ENCODE data around the gene SYCE1L. TPM values are rescaled to one million over a fixed set of nuclear protein-coding genes. Genes with fewer than 3 reads are reported as not detected.
"Not testable (repeated sequence)": the region's sequence is repeated elsewhere in the genome, so short reads cannot be mapped to it uniquely, and the experiment has no call there.

SYCE1L gene
- total and polyA plus RNA-seq, 5 donors from 2014 or later: 1.2 to 15.8 (median 3.3) TPM

GRCh38 chr16:77236063-77236511 lies 36.9 kb downstream of the SYCE1L start:
- H3K4me1 Mint-ChIP-seq: peaks cover 3 to 6% (median 4%) of the 10 kb centered on the region in 4 donors
- Histone ChIP-seq H3K4me3 (ENCODE audit: low read depth, low read length) (peak overlapping the region; percentile 43), H3K9me3 (ENCODE audit: control insufficient read depth in 2 of 2, low read length in 2 of 2) (no peaks in the 10 kb centered on the region), H3K4me1 (ENCODE audit: control insufficient read depth, insufficient read depth, low read length, poor library complexity, severe bottlenecking) (peaks cover 3% of the 10 kb centered on the region), H3K36me3 (ENCODE audit: control insufficient read depth, insufficient read depth, low read length) (no peaks in the 10 kb centered on the region), H3K27me3 (ENCODE audit: control insufficient read depth, insufficient read depth, low read length) (peaks cover 3% of the 10 kb centered on the region), H3K27ac (ENCODE audit: insufficient read depth, low read length, poor library complexity, severe bottlenecking) (no peak overlapping the region)
- ATAC-seq (ENCODE audit: low read depth in 2 of 2): peak; percentile 98 to 99
- no peaks in the 10 kb centered on the region for H3K36me3 Mint-ChIP-seq
- peaks cover 17% of the 10 kb centered on the region for H3K27me3 Mint-ChIP-seq
- peak overlapping the region in 3 of 4 donors; percentile 11 to 77 (median 61) for H3K4me3 Mint-ChIP-seq
- peaks cover 0 to 1% (median 0%) of the 10 kb centered on the region in 7 donors for H3K9me3 Mint-ChIP-seq
- DNase-seq: peak; percentile 69 to 85 (median 82)
- H3K27ac Mint-ChIP-seq: no peak overlapping the region

DNA sequence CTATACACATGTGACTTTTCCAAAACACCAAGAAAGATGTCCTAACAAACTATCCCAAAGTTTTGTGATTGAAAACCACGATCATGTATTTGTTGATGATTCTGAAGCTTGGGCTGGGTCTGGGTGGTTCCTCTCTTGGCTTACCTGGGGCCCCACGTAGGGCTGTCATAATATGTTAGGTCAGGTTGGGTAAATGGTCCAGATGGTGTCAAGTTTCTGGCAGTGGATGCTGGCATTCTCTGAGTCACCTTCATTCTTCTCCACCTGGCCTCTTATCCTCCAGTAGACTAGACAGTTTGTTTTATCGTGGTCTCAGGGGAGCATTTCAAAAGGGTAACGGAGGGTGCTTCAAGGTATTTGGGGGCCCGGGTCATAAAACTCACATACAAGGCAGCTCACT lies 39.4 kb downstream of the SYCE1L start:
- Histone ChIP-seq H3K27ac (ENCODE audit: insufficient read depth, low read length, poor library complexity, severe bottlenecking) (no peak overlapping the region), H3K9me3 (ENCODE audit: control insufficient read depth in 2 of 2, low read length in 2 of 2) (no peaks in the 10 kb centered on the region), H3K36me3 (ENCODE audit: control insufficient read depth, insufficient read depth, low read length) (no peaks in the 10 kb centered on the region), H3K27me3 (ENCODE audit: control insufficient read depth, insufficient read depth, low read length) (no peaks in the 10 kb centered on the region), H3K4me3 (ENCODE audit: low read depth, low read length) (no peak overlapping the region), H3K4me1 (ENCODE audit: control insufficient read depth, insufficient read depth, low read length, poor library complexity, severe bottlenecking) (peaks cover 3% of the 10 kb centered on the region)
- H3K4me3 Mint-ChIP-seq: no peak overlapping the region
- peaks cover 0 to 2% (median 0%) of the 10 kb centered on the region in 7 donors for H3K9me3 Mint-ChIP-seq
- DNase-seq (no peak), ATAC-seq (ENCODE audit: low read depth in 2 of 2) (no peak)
- H3K4me1 Mint-ChIP-seq: peaks cover 3 to 6% (median 4%) of the 10 kb centered on the region in 4 donors
- H3K27me3 Mint-ChIP-seq: peaks cover 17% of the 10 kb centered on the region
- no peaks in the 10 kb centered on the region for H3K36me3 Mint-ChIP-seq
- H3K27ac Mint-ChIP-seq: no peak overlapping the region

DNA sequence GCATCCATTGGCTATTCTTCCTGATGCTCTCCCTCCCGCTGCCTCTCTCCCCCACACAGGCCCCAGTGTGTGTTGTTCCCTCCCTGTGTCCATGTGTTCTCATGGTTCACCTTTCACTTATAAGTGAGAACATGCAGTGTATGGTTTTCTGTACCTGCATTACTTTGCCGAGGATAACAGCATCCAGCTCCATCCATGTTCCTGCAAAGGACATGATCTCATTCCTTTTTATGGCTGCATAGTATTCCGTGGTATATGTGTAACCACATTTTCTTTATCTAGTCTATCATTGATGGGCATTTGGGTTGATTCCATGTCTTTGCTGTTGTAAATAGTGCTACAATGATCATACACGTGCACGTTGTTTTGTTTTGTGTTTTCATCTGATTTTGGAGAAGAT lies 43.3 kb downstream of the SYCE1L start:
- not testable (repeated sequence) for ATAC-seq (ENCODE audit: low read depth in 2 of 2); H3K27me3 Mint-ChIP-seq; H3K27ac ChIP-seq (ENCODE audit: insufficient read depth, low read length, poor library complexity, severe bottlenecking); H3K9me3 ChIP-seq (ENCODE audit: control insufficient read depth in 2 of 2, low read length in 2 of 2); DNase-seq; H3K4me1 Mint-ChIP-seq; H3K27ac Mint-ChIP-seq; H3K27me3 ChIP-seq (ENCODE audit: control insufficient read depth, insufficient read depth, low read length); H3K36me3 ChIP-seq (ENCODE audit: control insufficient read depth, insufficient read depth, low read length); H3K4me3 Mint-ChIP-seq; H3K36me3 Mint-ChIP-seq; H3K9me3 Mint-ChIP-seq; H3K4me3 ChIP-seq (ENCODE audit: low read depth, low read length); H3K4me1 ChIP-seq (ENCODE audit: control insufficient read depth, insufficient read depth, low read length, poor library complexity, severe bottlenecking)

- H3K27ac ChIP-seq (ENCODE audit: insufficient read depth, low read length, poor library complexity, severe bottlenecking): no peak overlapping the region
- no peak overlapping the region for H3K4me3 Mint-ChIP-seq
- no peaks in the 10 kb centered on the region for H3K27me3 Mint-ChIP-seq
- H3K36me3 ChIP-seq (ENCODE audit: control insufficient read depth, insufficient read depth, low read length): no peaks in the 10 kb centered on the region
- H3K9me3 ChIP-seq (ENCODE audit: control insufficient read depth in 2 of 2, low read length in 2 of 2): no peaks in the 10 kb centered on the region
- no peaks in the 10 kb centered on the region for H3K4me1 Mint-ChIP-seq
- DNase-seq (no peak), ATAC-seq (ENCODE audit: low read depth in 2 of 2) (no peak)
- H3K27me3 ChIP-seq (ENCODE audit: control insufficient read depth, insufficient read depth, low read length): no peaks in the 10 kb centered on the region
- no peak overlapping the region for H3K27ac Mint-ChIP-seq
- H3K36me3 Mint-ChIP-seq: no peaks in the 10 kb centered on the region
- H3K4me1 ChIP-seq (ENCODE audit: control insufficient read depth, insufficient read depth, low read length, poor library complexity, severe bottlenecking): no peaks in the 10 kb centered on the region
- H3K4me3 ChIP-seq (ENCODE audit: low read depth, low read length): no peak overlapping the region
- no peaks in the 10 kb centered on the region for H3K9me3 Mint-ChIP-seq
These were observed 46.9 kb downstream of the SYCE1L start for GRCh38 chr16:77246150-77246549.

GRCh38 chr16:77250400-77250799 lies 51.2 kb downstream of the SYCE1L start:
- no peak overlapping the region for H3K27ac Mint-ChIP-seq
- no peaks in the 10 kb centered on the region for H3K9me3 Mint-ChIP-seq
- H3K4me3 ChIP-seq (ENCODE audit: low read depth, low read length): no peak overlapping the region
- DNase-seq (no peak), ATAC-seq (ENCODE audit: low read depth in 2 of 2) (no peak)
- H3K4me1 Mint-ChIP-seq: no peaks in the 10 kb centered on the region
- H3K9me3 ChIP-seq (ENCODE audit: control insufficient read depth in 2 of 2, low read length in 2 of 2): no peaks in the 10 kb centered on the region
- H3K27me3 Mint-ChIP-seq: no peaks in the 10 kb centered on the region
- H3K27ac ChIP-seq (ENCODE audit: insufficient read depth, low read length, poor library complexity, severe bottlenecking): no peak overlapping the region
- no peak overlapping the region for H3K4me3 Mint-ChIP-seq
- no peaks in the 10 kb centered on the region for H3K36me3 Mint-ChIP-seq
- H3K4me1 ChIP-seq (ENCODE audit: control insufficient read depth, insufficient read depth, low read length, poor library complexity, severe bottlenecking): no peaks in the 10 kb centered on the region
- no peaks in the 10 kb centered on the region for H3K27me3 ChIP-seq (ENCODE audit: control insufficient read depth, insufficient read depth, low read length)
- H3K36me3 ChIP-seq (ENCODE audit: control insufficient read depth, insufficient read depth, low read length): no peaks in the 10 kb centered on the region

Other genes starting within 250 kb of the SYCE1L start
- gene MON1B, start 8.2 kb upstream of the SYCE1L start, total RNA-seq: 75.8 TPM
- 10 to 100 TPM; 40.2 to 54.8 (median 44.6) TPM for gene MON1B, start 8.2 kb upstream of the SYCE1L start, polyA plus RNA-seq
- gene ADAMTS18, start 235.6 kb downstream of the SYCE1L start, total RNA-seq: not detected
- gene ADAMTS18, start 235.6 kb downstream of the SYCE1L start, polyA plus RNA-seq: not detected